ENCODE measurements around the gene HOXB9.

- TF ChIP-seq POLR2A (IDR thresholded peaks at IDR 0.05; ENCODE audit: low read length) (no peak), GATA1 (IDR thresholded peaks at IDR 0.05; ENCODE audit: low read depth, low read length) (no peak)
Observed at GRCh38 chr17:48571826-48572417, 54.2 kb downstream of the HOXB9 start.

Measured in erythroblast (primary cell).